Progenitor cell of endocrine pancreas (in vitro differentiated cells): Measurements from ENCODE around the gene TLK2. TPM values are rescaled to one million over a fixed set of nuclear protein-coding genes. Genes with fewer than 3 reads are reported as not detected.
A peak's percentile ranks its signal among the peaks of the same experiment; 100 is the strongest.

Experiments used
- DNase-seq: peaks from one replicate; pipeline ENCODE4 v3.0.0; 2021; ENCODE audit warnings: low spot score; ENCODE audit not compliant: unreplicated experiment
- H3K27ac Mint-ChIP-seq: 2 replicates; pipeline ENCODE4 v1.8.0; 2021; ENCODE audit warnings: mild to moderate bottlenecking, moderate library complexity, mixed read lengths
- H3K27me3 Mint-ChIP-seq: 2 replicates; pipeline ENCODE4 v1.8.0; 2021; ENCODE audit warnings: mixed read lengths
- H3K36me3 Mint-ChIP-seq: 2 replicates; pipeline ENCODE4 v1.8.0; 2022; ENCODE audit warnings: mixed read lengths; ENCODE audit not compliant: insufficient read depth
- H3K4me1 Mint-ChIP-seq: 2 replicates; pipeline ENCODE4 v1.8.0; 2021; ENCODE audit warnings: low read depth, mixed read lengths
- H3K4me3 Mint-ChIP-seq: 2 replicates; pipeline ENCODE4 v1.8.0; 2021; ENCODE audit warnings: low read depth, mild to moderate bottlenecking, moderate library complexity, mixed read lengths
- H3K9me3 Mint-ChIP-seq: 2 replicates; pipeline ENCODE4 v1.8.0; 2021; ENCODE audit warnings: low read depth, mixed read lengths
- CTCF ChIP-seq: fragments of 200-600 bp; sonication (generic); IDR thresholded peaks from one replicate; pipeline ENCODE4 v1.5.0; 2021; ENCODE audit warnings: antibody characterized with exemption, mild to moderate bottlenecking; ENCODE audit not compliant: unreplicated experiment
- total RNA-seq: library from RNA; stranded (reverse); gene quantifications from 2 replicates; pipeline ENCODE4 v1.2.1, GENCODE V29; 2021

TLK2 gene
- total RNA-seq, 1 donor from 2014 or later, result 70.1 TPM

- H3K36me3 Mint-ChIP-seq, result no peaks in the 10 kb centered on the region
Observed at GRCh38 chr17:62641951-62642350, 163.3 kb downstream of the TLK2 start.

GRCh38 chr17:62643496-62643895 is 164.9 kb downstream of the TLK2 start:
- no peaks in the 10 kb centered on the region for H3K27me3 Mint-ChIP-seq
- H3K36me3 Mint-ChIP-seq, result no peaks in the 10 kb centered on the region
- no peak overlapping the region for H3K27ac Mint-ChIP-seq
- no peak overlapping the region for H3K4me3 Mint-ChIP-seq
- H3K4me1 Mint-ChIP-seq, result peaks cover 2% of the 10 kb centered on the region
- DNase-seq, result no peak
- no peaks in the 10 kb centered on the region for H3K9me3 Mint-ChIP-seq
- no peak for TF ChIP-seq CTCF

More at GRCh38 chr17:62641951-62642350, 163.3 kb downstream of the TLK2 start:
- no peak for DNase-seq
- no peak for TF ChIP-seq CTCF
- H3K27me3 Mint-ChIP-seq, result no peaks in the 10 kb centered on the region
- no peak overlapping the region for H3K4me3 Mint-ChIP-seq
- H3K9me3 Mint-ChIP-seq, result no peaks in the 10 kb centered on the region
- H3K4me1 Mint-ChIP-seq, result no peaks in the 10 kb centered on the region
- H3K27ac Mint-ChIP-seq, result no peak overlapping the region

- TF ChIP-seq CTCF, result no peak
- no peak for DNase-seq
- Mint-ChIP-seq H3K9me3 (no peaks in the 10 kb centered on the region), H3K36me3 (no peaks in the 10 kb centered on the region), H3K4me1 (peaks cover 5% of the 10 kb centered on the region), H3K4me3 (peak overlapping the region; percentile 33), H3K27ac (no peak overlapping the region), H3K27me3 (peaks cover 5% of the 10 kb centered on the region)
Observed at GRCh38 chr17:62644487-62645173, 166.0 kb downstream of the TLK2 start.

GRCh38 chr17:62648251-62648955 is 169.8 kb downstream of the TLK2 start:
- no peaks in the 10 kb centered on the region for H3K36me3 Mint-ChIP-seq

DNA sequence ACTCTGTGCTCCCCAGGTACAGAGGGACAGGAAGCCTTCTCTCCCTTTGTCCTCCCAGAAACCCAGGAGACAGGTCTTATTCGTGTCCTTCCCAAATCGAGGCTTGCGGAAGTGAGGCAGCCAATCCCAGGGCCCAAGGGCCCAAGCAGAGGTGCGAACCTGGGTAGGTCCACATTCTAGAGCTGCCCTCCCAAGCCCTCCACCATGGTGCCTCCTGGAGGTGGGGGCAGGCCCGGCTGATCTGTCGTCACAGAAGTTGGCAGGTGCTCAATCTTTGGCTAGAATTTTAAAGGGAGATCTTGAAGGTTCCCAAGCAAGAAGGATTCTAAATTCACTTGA is 170.3 kb downstream of the TLK2 start:
- no peak for DNase-seq
- Mint-ChIP-seq H3K9me3 (no peaks in the 10 kb centered on the region), H3K27me3 (peaks cover 12% of the 10 kb centered on the region), H3K4me1 (peaks cover 10% of the 10 kb centered on the region), H3K4me3 (no peak overlapping the region), H3K27ac (no peak overlapping the region), H3K36me3 (no peaks in the 10 kb centered on the region)
- TF ChIP-seq CTCF, result no peak

More at GRCh38 chr17:62648251-62648955, 169.8 kb downstream of the TLK2 start:
- H3K27me3 Mint-ChIP-seq, result peaks cover 12% of the 10 kb centered on the region
- H3K27ac Mint-ChIP-seq, result peak overlapping the region; percentile 49
- peaks cover 9% of the 10 kb centered on the region for H3K4me1 Mint-ChIP-seq
- H3K4me3 Mint-ChIP-seq, result no peak overlapping the region
- TF ChIP-seq CTCF, result no peak
- no peaks in the 10 kb centered on the region for H3K9me3 Mint-ChIP-seq
- DNase-seq, result no peak
